ENCODE measurements around the gene TMEM271. TPM values are rescaled to one million over a fixed set of nuclear protein-coding genes. Genes with fewer than 3 reads are reported as not detected.

The TMEM271 gene
- total RNA-seq, 1 donor from 2014 or later = not detected

DNA sequence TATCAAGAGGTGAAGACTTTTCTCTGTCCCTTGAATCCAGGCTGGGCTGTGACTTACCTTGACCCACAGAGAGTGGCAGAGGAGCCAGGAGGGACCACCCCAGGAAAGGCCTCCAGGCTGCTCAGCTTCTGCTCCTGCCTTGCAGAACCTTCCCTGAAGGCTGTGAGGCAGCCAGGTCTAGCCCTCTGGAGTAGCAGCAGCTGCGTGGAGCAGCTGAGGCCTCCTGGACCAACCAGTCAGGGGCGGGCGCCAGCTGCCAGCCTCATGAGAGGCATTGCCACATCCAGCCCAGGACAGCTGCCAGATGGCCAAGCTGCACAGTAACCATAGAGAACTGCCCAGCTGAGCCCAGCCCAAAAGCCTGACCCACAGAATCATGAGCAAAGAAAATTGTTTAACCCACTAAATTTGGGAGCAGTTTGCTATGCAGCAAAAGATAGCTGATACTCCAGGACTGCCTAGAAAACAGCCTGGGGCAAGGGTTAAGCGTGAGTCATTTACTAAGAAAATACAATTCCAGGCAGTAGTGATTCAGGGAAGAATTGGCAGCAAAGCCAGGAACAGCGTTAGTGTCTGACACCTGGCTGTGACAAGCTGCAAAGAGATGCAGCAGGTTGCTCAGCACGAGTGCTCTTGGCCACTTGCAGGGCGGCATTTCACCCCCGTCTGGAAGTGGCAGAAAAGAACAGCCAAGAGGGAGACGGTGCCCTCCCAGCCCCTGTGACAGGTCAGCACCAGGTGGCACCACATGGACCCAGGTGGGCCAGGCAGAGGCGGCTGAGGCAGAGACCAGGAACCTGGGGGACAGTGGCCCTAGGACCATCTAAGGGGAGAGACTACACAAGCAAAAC lies 34.5 kb upstream of the TMEM271 start:
- Histone ChIP-seq H3K4me3 (no peak overlapping the region), H3K27ac (no peak overlapping the region), H3K4me1 (no peaks in the 10 kb centered on the region), H3K36me3 (no peaks in the 10 kb centered on the region), H3F3A (ENCODE audit: low read depth) (no peaks in the 10 kb centered on the region), H3K27me3 (peaks cover 26% of the 10 kb centered on the region), H3K9me3 (ENCODE audit: low read depth) (no peaks in the 10 kb centered on the region), H4K20me1 (ENCODE audit: low read depth) (no peaks in the 10 kb centered on the region), H3K4me2 (no peak overlapping the region), H3K9ac (no peak overlapping the region), H3K79me2 (ENCODE audit: low read depth) (no peaks in the 10 kb centered on the region), H2AFZ (replicated peaks) (no peak overlapping the region)
- TF ChIP-seq EZH2phosphoT487 (IDR thresholded peaks at IDR 0.05) = no peak
- TF ChIP-seq, protein P1, sequence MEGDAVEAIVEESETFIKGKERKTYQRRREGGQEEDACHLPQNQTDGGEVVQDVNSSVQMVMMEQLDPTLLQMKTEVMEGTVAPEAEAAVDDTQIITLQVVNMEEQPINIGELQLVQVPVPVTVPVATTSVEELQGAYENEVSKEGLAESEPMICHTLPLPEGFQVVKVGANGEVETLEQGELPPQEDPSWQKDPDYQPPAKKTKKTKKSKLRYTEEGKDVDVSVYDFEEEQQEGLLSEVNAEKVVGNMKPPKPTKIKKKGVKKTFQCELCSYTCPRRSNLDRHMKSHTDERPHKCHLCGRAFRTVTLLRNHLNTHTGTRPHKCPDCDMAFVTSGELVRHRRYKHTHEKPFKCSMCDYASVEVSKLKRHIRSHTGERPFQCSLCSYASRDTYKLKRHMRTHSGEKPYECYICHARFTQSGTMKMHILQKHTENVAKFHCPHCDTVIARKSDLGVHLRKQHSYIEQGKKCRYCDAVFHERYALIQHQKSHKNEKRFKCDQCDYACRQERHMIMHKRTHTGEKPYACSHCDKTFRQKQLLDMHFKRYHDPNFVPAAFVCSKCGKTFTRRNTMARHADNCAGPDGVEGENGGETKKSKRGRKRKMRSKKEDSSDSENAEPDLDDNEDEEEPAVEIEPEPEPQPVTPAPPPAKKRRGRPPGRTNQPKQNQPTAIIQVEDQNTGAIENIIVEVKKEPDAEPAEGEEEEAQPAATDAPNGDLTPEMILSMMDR (IDR thresholded peaks at IDR 0.05) = no peak
- TF ChIP-seq EZH2 (IDR thresholded peaks at IDR 0.05) = no peak
- Mint-ChIP-seq H3K4me1 (no peaks in the 10 kb centered on the region), H3K27ac (no peak overlapping the region), H3K27me3 (ENCODE audit: insufficient read depth, low read depth) (peaks cover 10% of the 10 kb centered on the region), H3K4me3 (no peak overlapping the region), H3K9me3 (peaks cover 3% of the 10 kb centered on the region), H3K36me3 (no peaks in the 10 kb centered on the region)
- no peak for DNase-seq (ENCODE audit: low spot score)

DNA sequence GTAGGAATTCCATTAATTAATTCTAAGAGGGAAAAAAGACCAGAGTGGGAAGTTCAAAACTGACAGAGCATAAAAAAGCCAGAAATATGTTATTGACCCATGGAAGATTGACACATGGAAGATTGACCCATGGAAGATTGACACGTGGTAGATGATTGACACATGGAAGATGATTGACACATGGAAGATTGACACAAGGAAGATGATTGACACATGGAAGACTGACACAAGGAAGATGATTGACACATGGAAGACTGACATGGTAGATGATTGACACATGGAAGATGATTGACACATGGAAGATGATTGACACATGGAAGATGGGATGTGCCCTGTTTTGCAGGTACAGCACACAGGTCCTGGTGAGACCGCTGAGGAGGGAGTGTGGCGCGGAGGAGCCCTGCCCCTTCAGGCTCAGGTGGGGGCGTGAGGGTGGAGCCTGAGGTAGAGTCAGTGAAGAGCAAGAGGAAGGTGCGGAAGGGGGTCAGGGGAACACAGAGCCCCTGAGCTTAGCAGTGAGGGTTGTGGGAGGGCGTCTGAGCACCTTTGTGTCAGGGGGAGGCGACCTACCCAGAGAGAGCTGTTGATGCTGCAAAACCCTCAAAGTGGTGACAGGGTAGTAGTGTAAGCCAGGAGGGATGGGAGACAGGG lies 33.4 kb upstream of the TMEM271 start:
- H3K4me3 ChIP-seq = no peak overlapping the region

DNA sequence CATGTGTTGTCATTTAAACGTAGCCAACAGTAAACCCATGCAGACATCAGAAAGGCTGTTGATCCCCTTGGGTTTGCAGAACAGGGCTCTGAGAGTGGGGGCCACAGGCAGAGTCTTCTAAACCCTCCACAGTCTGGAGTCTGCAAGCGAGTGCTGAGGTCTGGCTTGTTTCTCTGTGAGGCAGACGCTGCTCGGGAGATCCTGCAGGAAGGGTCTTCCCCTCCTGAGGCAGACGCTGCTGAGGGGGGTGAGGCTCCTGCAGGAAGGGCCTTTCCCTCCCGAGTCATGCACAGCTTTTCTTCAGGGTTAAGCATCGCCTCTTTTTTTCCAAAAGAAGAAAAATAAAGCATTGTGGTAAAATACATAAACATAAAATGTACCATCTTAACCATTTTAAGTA lies 32.1 kb upstream of the TMEM271 start:
- DNase-seq (ENCODE audit: low spot score) = no peak

More for the DNA sequence above, 33.4 kb upstream of the TMEM271 start:
- no peaks in the 10 kb centered on the region for H3K79me2 ChIP-seq (ENCODE audit: low read depth)
- Mint-ChIP-seq H3K27ac (no peak overlapping the region), H3K4me1 (no peaks in the 10 kb centered on the region), H3K36me3 (no peaks in the 10 kb centered on the region), H3K27me3 (ENCODE audit: insufficient read depth, low read depth) (peaks cover 10% of the 10 kb centered on the region), H3K4me3 (no peak overlapping the region), H3K9me3 (peaks cover 3% of the 10 kb centered on the region)
- H3K4me1 ChIP-seq = no peaks in the 10 kb centered on the region
- H3K27ac ChIP-seq = no peak overlapping the region
- no peaks in the 10 kb centered on the region for H4K20me1 ChIP-seq (ENCODE audit: low read depth)
- peaks cover 20% of the 10 kb centered on the region for H3K27me3 ChIP-seq
- no peaks in the 10 kb centered on the region for H3F3A ChIP-seq (ENCODE audit: low read depth)
- no peak for DNase-seq (ENCODE audit: low spot score)
- H3K9ac ChIP-seq = no peak overlapping the region
- H3K36me3 ChIP-seq = no peaks in the 10 kb centered on the region
- no peaks in the 10 kb centered on the region for H3K9me3 ChIP-seq (ENCODE audit: low read depth)
- H3K4me2 ChIP-seq = no peak overlapping the region
- TF ChIP-seq, protein P1 (IDR thresholded peaks at IDR 0.05) = no peak
- TF ChIP-seq EZH2 (IDR thresholded peaks at IDR 0.05) = no peak
- TF ChIP-seq EZH2phosphoT487 (IDR thresholded peaks at IDR 0.05) = no peak
- H2AFZ ChIP-seq (replicated peaks) = no peak overlapping the region

More for the DNA sequence above, 32.1 kb upstream of the TMEM271 start:
- H3F3A ChIP-seq (ENCODE audit: low read depth) = no peaks in the 10 kb centered on the region
- H3K4me3 ChIP-seq = no peak overlapping the region
- no peak overlapping the region for H2AFZ ChIP-seq (replicated peaks)
- Mint-ChIP-seq H3K9me3 (peaks cover 3% of the 10 kb centered on the region), H3K4me3 (no peak overlapping the region), H3K27ac (no peak overlapping the region), H3K36me3 (no peaks in the 10 kb centered on the region), H3K4me1 (no peaks in the 10 kb centered on the region), H3K27me3 (ENCODE audit: insufficient read depth, low read depth) (peaks cover 10% of the 10 kb centered on the region)
- no peaks in the 10 kb centered on the region for H4K20me1 ChIP-seq (ENCODE audit: low read depth)
- no peaks in the 10 kb centered on the region for H3K9me3 ChIP-seq (ENCODE audit: low read depth)
- H3K4me1 ChIP-seq = no peaks in the 10 kb centered on the region
- no peak overlapping the region for H3K4me2 ChIP-seq
- H3K36me3 ChIP-seq = no peaks in the 10 kb centered on the region
- no peaks in the 10 kb centered on the region for H3K79me2 ChIP-seq (ENCODE audit: low read depth)
- H3K27ac ChIP-seq = no peak overlapping the region
- H3K27me3 ChIP-seq = peaks cover 11% of the 10 kb centered on the region
- no peak for TF ChIP-seq EZH2 (IDR thresholded peaks at IDR 0.05)
- TF ChIP-seq EZH2phosphoT487 (IDR thresholded peaks at IDR 0.05) = no peak
- TF ChIP-seq, protein P1 (IDR thresholded peaks at IDR 0.05) = no peak
- no peak overlapping the region for H3K9ac ChIP-seq

Data from neural progenitor cell (in vitro differentiated cells).